A673 (cell line): Measurements from ENCODE around the gene IKBKE. TPM values are rescaled to one million over a fixed set of nuclear protein-coding genes. Genes with fewer than 3 reads are reported as not detected.
"Not testable (repeated sequence)": the region's sequence is repeated elsewhere in the genome, so short reads cannot be mapped to it uniquely, and the experiment has no call there.

Source experiments
- BruUV-seq: library from RNA; stranded (reverse); fragments of 400-500 nt; replicated peaks from 2 replicates; lab custom pipeline; 2021; lab: Mats Ljungman, UMichigan
- CTCF ChIA-PET: fragments of 300-600 bp; sonication (Branson Sonifier 250); formaldehyde crosslinking; loops from one replicate; lab custom pipeline; 2022; ENCODE audit warnings: antibody characterized with exemption; lab: Charles Lee
- POLR2A ChIA-PET: fragments of 300-600 bp; sonication (Branson Sonifier 250); formaldehyde crosslinking; loops from one replicate; lab custom pipeline; 2022; ENCODE audit warnings: antibody characterized with exemption; ENCODE audit not compliant: low non-redundant PET; lab: Charles Lee
- DNase-seq: peaks from one replicate; pipeline ENCODE4 v3.0.0-alpha.2; 2015; ENCODE audit warnings: low spot score
- H3K27ac ChIP-seq: fragments of 200-600 bp; sonication (generic); 2 replicates; pipeline ENCODE4 v1.5.1; 2016; ENCODE audit warnings: mixed run types, low read depth, mild to moderate bottlenecking, mixed read lengths, antibody characterized with exemption, low read length; ENCODE audit not compliant: poor library complexity, severe bottlenecking
- H3K27me3 ChIP-seq: fragments of 200-600 bp; sonication (generic); replicated peaks from 2 replicates; pipeline ENCODE4 v1.6.1; 2017; ENCODE audit warnings: mixed run types, low read depth, mild to moderate bottlenecking, mixed read lengths, antibody characterized with exemption, low read length; ENCODE audit not compliant: insufficient read depth, poor library complexity
- H3K36me3 ChIP-seq: fragments of 200-600 bp; sonication (generic); 2 replicates; pipeline ENCODE4 v1.6.1; 2016; ENCODE audit warnings: mixed run types, mild to moderate bottlenecking, mixed read lengths, antibody characterized with exemption, low read length; ENCODE audit not compliant: insufficient read depth, poor library complexity, severe bottlenecking
- H3K4me1 ChIP-seq: fragments of 200-600 bp; sonication (generic); 2 replicates; pipeline ENCODE4 v1.6.1; 2017; ENCODE audit warnings: mixed run types, mild to moderate bottlenecking, mixed read lengths, antibody characterized with exemption, low read length; ENCODE audit not compliant: insufficient read depth, poor library complexity, severe bottlenecking
- H3K4me3 ChIP-seq: fragments of 200-600 bp; sonication (generic); 2 replicates; pipeline ENCODE4 v1.5.1; 2016; ENCODE audit warnings: low read depth, mixed run types, mild to moderate bottlenecking, mixed read lengths, low read length; ENCODE audit not compliant: poor library complexity, severe bottlenecking
- H3K9me3 ChIP-seq: fragments of 200-600 bp; sonication (generic); 2 replicates; pipeline ENCODE4 v1.6.1; 2016; ENCODE audit warnings: mixed run types, low read depth, mild to moderate bottlenecking, mixed read lengths, antibody characterized with exemption, low read length; ENCODE audit not compliant: poor library complexity, severe bottlenecking
- CTCF ChIP-seq: fragments of 300-800, 200-600 bp; sonication (generic); conservative IDR thresholded peaks from 2 replicates; pipeline ENCODE4 v1.5.1; 2017; ENCODE audit warnings: low read depth, mild to moderate bottlenecking, antibody characterized with exemption, low read length, moderate library complexity, mixed read lengths
- EZH2 ChIP-seq: fragments of 200-600 bp; sonication (generic); IDR thresholded peaks from 2 replicates; pipeline ENCODE4 v1.6.1; 2017; ENCODE audit warnings: borderline replicate concordance, low read depth, mild to moderate bottlenecking, mixed read lengths, antibody characterized with exemption, low read length; ENCODE audit not compliant: poor library complexity, severe bottlenecking
- intact Hi-C: fragments of 100-400 bp; cut with micrococcal nuclease; formaldehyde crosslinking; loops from one replicate; pipeline ENCODE4 v1.10.0; 2022; ENCODE audit not compliant: unreplicated experiment
- total RNA-seq: library from RNA; stranded (reverse); gene quantifications from 2 replicates; pipeline ENCODE4 v1.2.3, GENCODE V29; 2021

Gene IKBKE
- total RNA-seq, 1 experiment from 2014 or later: 2.9 TPM

DNA sequence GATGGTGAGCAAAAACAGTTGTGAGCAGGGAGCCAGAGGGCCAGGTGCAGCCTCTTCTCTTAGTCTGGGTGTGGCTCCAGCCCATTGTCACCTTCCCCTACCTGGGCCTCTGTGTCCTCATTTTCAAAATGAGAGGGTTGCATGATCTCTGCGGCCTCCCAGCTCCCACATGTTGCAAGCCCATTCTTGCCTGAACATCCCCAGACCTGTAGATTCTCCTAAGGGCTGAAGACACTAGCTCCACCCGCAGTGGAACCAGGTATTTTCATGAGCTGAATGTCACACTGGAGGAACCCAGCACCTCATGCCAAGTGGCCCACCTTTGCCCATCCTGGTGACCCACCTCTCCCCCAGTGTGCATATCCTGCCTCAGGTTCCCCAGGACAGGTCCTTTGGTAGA, 12.3 kb downstream of the IKBKE start:
- Histone ChIP-seq H3K9me3 (no peaks in the 10 kb centered on the region), H3K36me3 (no peaks in the 10 kb centered on the region), H3K4me3 (no peak overlapping the region), H3K4me1 (no peaks in the 10 kb centered on the region), H3K27ac (no peak overlapping the region), H3K27me3 (no peaks in the 10 kb centered on the region)
- no TSS peak for BruUV-seq
- no peak for DNase-seq
- TF ChIP-seq CTCF: no peak
- TF ChIP-seq EZH2: no peak
- CTCF ChIA-PET: no interaction called here
- POLR2A ChIA-PET: no interaction called here
- intact Hi-C loops: no loop called here

DNA sequence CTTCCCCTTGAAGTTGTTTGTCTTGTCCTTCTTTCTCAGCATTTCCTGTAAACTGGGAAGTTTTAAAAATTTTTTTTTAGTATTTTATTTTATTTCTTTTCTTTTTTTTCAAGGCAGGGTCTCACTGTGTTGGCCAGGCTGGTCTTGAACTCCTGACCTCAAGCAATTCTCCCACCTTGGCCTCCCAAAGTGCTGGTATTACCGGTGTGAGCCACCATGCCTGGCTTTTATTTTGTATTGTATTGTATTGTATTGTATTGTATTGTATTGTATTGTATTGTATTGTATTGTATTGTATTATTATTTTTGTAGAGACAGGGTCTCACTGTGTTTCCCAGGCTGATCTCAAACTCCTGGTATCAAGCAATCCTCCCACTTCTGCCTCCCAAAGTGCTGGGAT, 13.6 kb downstream of the IKBKE start:
- H3K27me3 ChIP-seq, DNase-seq, intact Hi-C loops, BruUV-seq, H3K27ac ChIP-seq, H3K4me3 ChIP-seq, H3K36me3 ChIP-seq, H3K4me1 ChIP-seq, CTCF ChIA-PET, POLR2A ChIA-PET, H3K9me3 ChIP-seq: not testable (repeated sequence)

DNA sequence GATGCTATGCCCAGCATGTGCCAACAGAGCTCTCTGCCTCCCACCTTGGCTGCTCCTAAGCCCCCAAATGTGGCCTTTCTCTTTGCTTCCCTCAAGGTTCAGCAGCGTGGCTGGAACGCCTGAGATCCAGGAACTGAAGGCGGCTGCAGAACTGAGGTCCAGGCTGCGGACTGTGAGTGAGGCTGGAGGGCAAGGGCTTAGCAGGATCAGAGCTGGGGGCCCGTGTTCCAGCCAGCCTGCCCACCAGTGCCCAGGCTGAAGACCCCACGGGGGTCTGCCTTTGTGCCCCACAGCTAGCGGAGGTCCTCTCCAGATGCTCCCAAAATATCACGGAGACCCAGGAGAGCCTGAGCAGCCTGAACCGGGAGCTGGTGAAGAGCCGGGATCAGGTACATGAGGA, 14.6 kb downstream of the IKBKE start:
- ChIA-PET POLR2A (no interaction called here), CTCF (no interaction called here)
- no TSS peak for BruUV-seq

More for the DNA sequence above, 14.6 kb downstream of the IKBKE start:
- TF ChIP-seq EZH2 (no peak), CTCF (no peak)
- Histone ChIP-seq H3K4me3 (no peak overlapping the region), H3K27ac (no peak overlapping the region), H3K36me3 (no peaks in the 10 kb centered on the region), H3K4me1 (no peaks in the 10 kb centered on the region), H3K27me3 (no peaks in the 10 kb centered on the region), H3K9me3 (no peaks in the 10 kb centered on the region)
- no peak for DNase-seq
- intact Hi-C loops: no loop called here
